GM12873 (cell line): ENCODE data around the gene SGTB.

Experiments
- CTCF ChIP-seq: IDR thresholded peaks from 2 replicates; pipeline ENCODE4 v1.5.1; 2012; ENCODE audit warnings: low read depth, mild to moderate bottlenecking, moderate library complexity, low read length, control low read depth; ENCODE audit not compliant: insufficient read depth; ENCODE audit errors: missing control alignments

SGTB gene

GRCh38 chr5:65693121-65693520 lies 28.8 kb downstream of the SGTB start:
- no peak for TF ChIP-seq CTCF

GRCh38 chr5:65682148-65682547 lies 39.8 kb downstream of the SGTB start:
- TF ChIP-seq CTCF: no peak

GRCh38 chr5:65674749-65675148 lies 47.2 kb downstream of the SGTB start:
- no peak for TF ChIP-seq CTCF

GRCh38 chr5:65672796-65673195 lies 49.1 kb downstream of the SGTB start:
- TF ChIP-seq CTCF: no peak

- TF ChIP-seq CTCF: no peak
Observed at GRCh38 chr5:65668696-65669095, 53.2 kb downstream of the SGTB start.

- peak; percentile 36 for TF ChIP-seq CTCF
Observed at GRCh38 chr5:65663804-65664521, 57.9 kb downstream of the SGTB start.

- TF ChIP-seq CTCF: no peak
Observed at GRCh38 chr5:65654713-65655112, 67.2 kb downstream of the SGTB start.
